H1 (cell line): ENCODE results near the gene ALDOC. TPM values are rescaled to one million over a fixed set of nuclear protein-coding genes. Genes with fewer than 3 reads are reported as not detected.
"Not testable (repeated sequence)": the region's sequence is repeated elsewhere in the genome, so short reads cannot be mapped to it uniquely, and the experiment has no call there.

Experiments used
- CTCF ChIA-PET: fragments of 300-600 bp; sonication (Branson Sonifier 250); formaldehyde crosslinking; loops from one replicate; lab custom pipeline; 2021; ENCODE audit not compliant: partially characterized antibody; lab: Charles Lee
- POLR2A ChIA-PET: fragments of 300-600 bp; sonication (Branson Sonifier 250); formaldehyde crosslinking; loops from one replicate; lab custom pipeline; 2021; ENCODE audit warnings: inconsistent platforms; ENCODE audit not compliant: partially characterized antibody; lab: Charles Lee
- DNase-seq, 2 experiments: peaks; one replicate each; pipeline versions ENCODE4 v3.0.0 to v3.0.0-alpha.2; 2010 to 2022; ENCODE audit warnings: low spot score in 2 of 2, low read depth in 1 of 2, mixed read lengths in 1 of 2
- FAIRE-seq: peaks from 2 replicates; lab custom pipeline; 2011; peaks lifted over from hg19 to GRCh38; lab: Jason Lieb, UNC
- H2AFZ ChIP-seq: 2 replicates; pipeline ENCODE4 v1.8.1; 2012; ENCODE audit warnings: low read length, inconsistent platforms
- H2AK5ac ChIP-seq: 2 replicates; pipeline ENCODE4 v1.6.1; 2013; ENCODE audit warnings: low read depth, low read length
- H2BK120ac ChIP-seq: replicated peaks from 2 replicates; pipeline ENCODE3; 2013; ENCODE audit warnings: low read depth, low read length, inconsistent platforms
- H2BK12ac ChIP-seq: 2 replicates; pipeline ENCODE4 v1.6.1; 2013; ENCODE audit warnings: low read depth, low read length
- H2BK15ac ChIP-seq: 2 replicates; pipeline ENCODE4 v1.6.1; 2013; ENCODE audit warnings: low read length
- H2BK20ac ChIP-seq: 2 replicates; pipeline ENCODE4 v1.6.1; 2013; ENCODE audit warnings: low read length
- H2BK5ac ChIP-seq: 2 replicates; pipeline ENCODE4 v1.6.1; 2013; ENCODE audit warnings: low read depth, low read length
- H3K14ac ChIP-seq: 2 replicates; pipeline ENCODE4 v1.6.1; 2013; ENCODE audit warnings: inconsistent platforms; ENCODE audit not compliant: insufficient read length
- H3K18ac ChIP-seq: 2 replicates; pipeline ENCODE4 v1.6.1; 2013; ENCODE audit warnings: low read length; ENCODE audit errors: extremely low read depth
- H3K23ac ChIP-seq: 2 replicates; pipeline ENCODE4 v1.6.1; 2013; ENCODE audit warnings: inconsistent platforms; ENCODE audit not compliant: insufficient read length
- H3K23me2 ChIP-seq: 2 replicates; pipeline ENCODE4 v1.6.1; 2013; ENCODE audit warnings: low read depth, low read length
- H3K27ac ChIP-seq: 2 replicates; pipeline ENCODE4 v1.6.1; 2011; ENCODE audit warnings: low read depth, low read length, inconsistent platforms
- H3K27me3 ChIP-seq, 4 experiments: replicated peaks in 1 of 4; 1 replicate in 1 of 4; 2 replicates in 3 of 4; pipeline versions ENCODE4 v1.6.1 to v1.8.1; 2011 to 2013; ENCODE audit warnings: low read length in 3 of 4, mild to moderate bottlenecking in 3 of 4, inconsistent platforms in 2 of 4, mixed read lengths in 2 of 4, moderate library complexity in 1 of 4; ENCODE audit not compliant: control insufficient read depth in 3 of 4, insufficient read depth in 3 of 4; ENCODE audit errors: extremely low read depth in 1 of 4
- H3K36me3 ChIP-seq, 4 experiments: 2 replicates each; pipeline versions ENCODE4 v1.6.1 to v1.8.1; 2011 to 2013; ENCODE audit warnings: mild to moderate bottlenecking in 4 of 4, low read length in 3 of 4, moderate library complexity in 2 of 4, control low read depth in 1 of 4, inconsistent platforms in 1 of 4; ENCODE audit not compliant: insufficient read depth in 4 of 4, control insufficient read depth in 2 of 4
- H3K4ac ChIP-seq: replicated peaks from 2 replicates; pipeline ENCODE3; 2013; ENCODE audit warnings: low read length, low read depth, mixed read lengths, inconsistent platforms; ENCODE audit not compliant: insufficient read length
- H3K4me1 ChIP-seq, 4 experiments: replicated peaks in 1 of 4; 1 replicate in 1 of 4; 2 replicates in 3 of 4; pipeline versions ENCODE4 v1.6.1 to v1.8.1; 2011 to 2013; ENCODE audit warnings: low read length in 3 of 4, inconsistent platforms in 2 of 4, mixed read lengths in 1 of 4; ENCODE audit not compliant: insufficient read depth in 4 of 4, control insufficient read depth in 3 of 4
- H3K4me2 ChIP-seq, 2 experiments: 2 replicates each; pipeline versions ENCODE4 v1.6.1 to v1.8.1; 2011 to 2013; ENCODE audit warnings: low read depth in 2 of 2, low read length in 2 of 2, control low read depth in 1 of 2, inconsistent platforms in 1 of 2, mild to moderate bottlenecking in 1 of 2; ENCODE audit not compliant: insufficient read depth in 1 of 2
- H3K4me3 ChIP-seq, 4 experiments: fragments of 200-600, 300-600 bp in 1 of 4; sonication (generic), shearing (Covaris generic), sonication (Bioruptor Twin) in 1 of 4; 2 replicates each; pipeline versions ENCODE4 v1.5.1 to v1.8.1; 2011 to 2016; ENCODE audit warnings: low read length in 4 of 4, low read depth in 3 of 4, control low read depth in 2 of 4, inconsistent platforms in 2 of 4, mild to moderate bottlenecking in 2 of 4, mixed read lengths in 1 of 4, moderate library complexity in 1 of 4; ENCODE audit not compliant: insufficient read depth in 2 of 4; ENCODE audit errors: extremely low read depth in 1 of 4
- H3K56ac ChIP-seq: replicated peaks from 2 replicates; pipeline ENCODE3; 2013; ENCODE audit warnings: low read depth, mild to moderate bottlenecking, mixed read lengths, low read length, inconsistent platforms; ENCODE audit not compliant: insufficient read length
- H3K79me1 ChIP-seq: 2 replicates; pipeline ENCODE4 v1.6.1; 2013; ENCODE audit warnings: low read depth, low read length, control low read depth
- H3K79me2 ChIP-seq, 2 experiments: 2 replicates each; pipeline versions ENCODE4 v1.6.1 to v1.8.1; 2012 to 2013; ENCODE audit warnings: low read length in 2 of 2, mild to moderate bottlenecking in 2 of 2, inconsistent platforms in 1 of 2; ENCODE audit not compliant: insufficient read depth in 2 of 2, control insufficient read depth in 1 of 2
- H3K9ac ChIP-seq, 4 experiments: replicated peaks in 1 of 4; 1 replicate in 1 of 4; 2 replicates in 3 of 4; pipeline versions ENCODE4 v1.6.1 to v1.8.1; 2011 to 2013; ENCODE audit warnings: low read depth in 3 of 4, low read length in 3 of 4, control low read depth in 2 of 4, mild to moderate bottlenecking in 2 of 4, moderate library complexity in 2 of 4, inconsistent platforms in 1 of 4; ENCODE audit errors: extremely low read depth in 1 of 4
- H3K9me3 ChIP-seq, 2 experiments: 2 replicates each; pipeline versions ENCODE4 v1.6.1 to v1.8.1; 2012 to 2013; ENCODE audit warnings: mild to moderate bottlenecking in 2 of 2, moderate library complexity in 2 of 2, control low read depth in 1 of 2, inconsistent platforms in 1 of 2, low read depth in 1 of 2, low read length in 1 of 2, mixed read lengths in 1 of 2; ENCODE audit not compliant: insufficient read depth in 2 of 2
- H4K20me1 ChIP-seq, 2 experiments: replicated peaks in 1 of 2; 2 replicates each; pipeline versions ENCODE3 to v1.8.1; 2011 to 2013; ENCODE audit warnings: inconsistent platforms in 2 of 2, low read length in 2 of 2, mild to moderate bottlenecking in 1 of 2; ENCODE audit not compliant: insufficient read depth in 2 of 2, control insufficient read depth in 1 of 2
- H4K5ac ChIP-seq: 2 replicates; pipeline ENCODE4 v1.6.1; 2013; ENCODE audit warnings: low read length, low read depth, mixed read lengths, inconsistent platforms; ENCODE audit not compliant: insufficient read length
- H4K8ac ChIP-seq: 2 replicates; pipeline ENCODE4 v1.8.0; 2013; ENCODE audit warnings: mild to moderate bottlenecking, moderate library complexity, low read length, inconsistent platforms; ENCODE audit not compliant: insufficient read depth; ENCODE audit errors: extremely low read depth
- H4K91ac ChIP-seq: replicated peaks from 2 replicates; pipeline ENCODE3; 2013; ENCODE audit warnings: low read length, mixed read lengths, inconsistent platforms; ENCODE audit not compliant: insufficient read length
- WGBS, 2 experiments: shearing (Covaris generic) in 1 of 2; methylation state at CpG; one replicate each; pipeline versions ENCODE4 v1.1.6 to v1.1.7; 2013 to 2015; ENCODE audit warnings: low lambda C conversion rate in 2 of 2, mixed read lengths in 2 of 2, inconsistent platforms in 1 of 2, low coverage in 1 of 2, missing lambda C conversion rate in 1 of 2; ENCODE audit not compliant: insufficient replicate concordance in 2 of 2, insufficient coverage in 1 of 2, insufficient read length in 1 of 2; ENCODE audit errors: extremely low coverage in 1 of 2, missing lambda C conversion rate in 1 of 2; 5-methylcytosine and 5-hydroxymethylcytosine counted together
- polyA plus RNA-seq, 7 experiments: library from polyadenylated mRNA; depleted of rRNA in 3 of 7; stranded (reverse) in 5 of 7; unstranded in 2 of 7; fragments of >200 nt in 5 of 7; fragments of 200-250 nt in 2 of 7; gene quantifications; 1 replicate in 5 of 7; 2 replicates in 1 of 7; 4 replicates in 1 of 7; pipeline versions ENCODE4 v1.2.1 to v1.2.3, GENCODE V29; 2011 to 2013; ENCODE audit warnings: missing spikeins in 2 of 7, mixed read lengths in 2 of 7
- total RNA-seq: library from RNA; stranded (reverse); fragmentation: NEBNext Ultra II Directional; extraction: Animal tissue kit (Norgen Biotek cat#: 25700); gene quantifications from 2 replicates; pipeline ENCODE4 v1.2.1, GENCODE V29; 2021

ALDOC gene
- total and polyA plus RNA-seq, 2 of the 8 experiments (the other 6 are each of a cell fraction or from before 2014, with no cell fraction given) = 51.6 to 103 TPM

DNA sequence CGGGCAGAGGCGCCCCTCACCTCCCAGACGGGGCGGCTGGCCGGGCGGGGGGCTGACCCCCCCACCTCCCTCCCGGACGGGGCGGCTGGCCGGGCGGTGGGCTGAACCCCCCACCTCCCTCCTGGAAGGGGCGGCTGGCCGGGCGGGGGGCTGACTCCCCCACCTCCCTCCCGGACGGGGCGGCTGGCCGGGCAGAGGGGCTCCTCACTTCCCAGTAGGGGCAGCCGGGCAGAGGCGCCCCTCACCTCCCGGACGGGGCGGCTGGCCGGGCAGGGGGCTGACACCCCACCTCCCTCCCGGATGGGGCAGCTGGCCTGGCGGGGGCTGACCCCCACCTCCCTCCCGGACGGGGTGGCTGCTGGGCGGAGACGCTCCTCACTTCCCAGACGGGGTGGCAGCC is 27.3 kb upstream of the ALDOC start:
- H3K79me2 ChIP-seq, H4K8ac ChIP-seq, H2BK20ac ChIP-seq, H4K20me1 ChIP-seq, H3K4me3 ChIP-seq, DNase-seq, H3K4ac ChIP-seq, H3K27me3 ChIP-seq, H2BK15ac ChIP-seq, H2AFZ ChIP-seq, H3K27ac ChIP-seq, H3K36me3 ChIP-seq, H3K18ac ChIP-seq, H3K4me2 ChIP-seq, H4K5ac ChIP-seq, H2AK5ac ChIP-seq, H3K56ac ChIP-seq, H3K14ac ChIP-seq, H4K91ac ChIP-seq, H3K9ac ChIP-seq, H3K23ac ChIP-seq, H3K79me1 ChIP-seq, H2BK120ac ChIP-seq, FAIRE-seq, H3K4me1 ChIP-seq, H2BK12ac ChIP-seq, H3K23me2 ChIP-seq, H2BK5ac ChIP-seq, H3K9me3 ChIP-seq: not testable (repeated sequence)
- ChIA-PET POLR2A (interaction anchor here (1.0 kb wide), 1 partner anchor 17 kb away, joined by 3 read pairs; no protein-coding TSS in a partner anchor), CTCF (interaction anchor here (0.6 kb wide), 1 partner anchor 15 kb away, joined by 3 read pairs; no protein-coding TSS in a partner anchor)
- WGBS, 2 experiments = no CpG with 5 or more reads among the region's 31 CpGs
